ENCODE data around the gene THOC7. TPM values are rescaled to one million over a fixed set of nuclear protein-coding genes. Genes with fewer than 3 reads are reported as not detected.

THOC7 gene
- total RNA-seq, 4 donors from 2014 or later = 39.2 to 68.7 (median 41.8) TPM

- DNase-seq (ENCODE audit: low spot score) = no peak
- no peak for ATAC-seq (ENCODE audit: low FRiP score)
- TF ChIP-seq CTCF (IDR thresholded peaks at IDR 0.05) = no peak
Measured at GRCh38 chr3:63845215-63845614, 18.4 kb downstream of the THOC7 start.

- ATAC-seq (ENCODE audit: low FRiP score) = no peak
- TF ChIP-seq CTCF (IDR thresholded peaks at IDR 0.05) = no peak
- DNase-seq (ENCODE audit: low spot score) = no peak
Measured at GRCh38 chr3:63842127-63842526, 21.5 kb downstream of the THOC7 start.

GRCh38 chr3:63841704-63842103 lies 21.9 kb downstream of the THOC7 start:
- DNase-seq (ENCODE audit: low spot score) (no peak), ATAC-seq (ENCODE audit: low FRiP score) (no peak)
- TF ChIP-seq CTCF (IDR thresholded peaks at IDR 0.05) = no peak

- no peak for DNase-seq (ENCODE audit: low spot score)
- no peak for TF ChIP-seq CTCF (IDR thresholded peaks at IDR 0.05)
- no peak for ATAC-seq (ENCODE audit: low FRiP score)
Measured at GRCh38 chr3:63832395-63832794, 31.2 kb downstream of the THOC7 start.

GRCh38 chr3:63830526-63830925 lies 33.1 kb downstream of the THOC7 start:
- no peak for TF ChIP-seq CTCF (IDR thresholded peaks at IDR 0.05)
- DNase-seq (ENCODE audit: low spot score) (no peak), ATAC-seq (ENCODE audit: low FRiP score) (no peak)

- TF ChIP-seq CTCF (IDR thresholded peaks at IDR 0.05) = no peak
- DNase-seq (ENCODE audit: low spot score) (no peak), ATAC-seq (ENCODE audit: low FRiP score) (no peak)
Measured at GRCh38 chr3:63824309-63824708, 39.3 kb downstream of the THOC7 start.

- no peak for TF ChIP-seq CTCF (IDR thresholded peaks at IDR 0.05)
- no peak for DNase-seq (ENCODE audit: low spot score)
- no peak for ATAC-seq (ENCODE audit: low FRiP score)
Measured at GRCh38 chr3:63819151-63819398, 44.5 kb downstream of the THOC7 start, which contains the start of gene C3orf49. C3orf49 (plus strand) TSS chr3:63819299; CDS start chr3:63819472, 173 bp downstream.

Measured in omental fat pad (tissue), 4 donors.